DMS53 (cell line): ENCODE data around the gene CTXN1.

Experiments used
- DNase-seq: peaks from one replicate; lab custom pipeline; 2025; lab: John Stamatoyannopoulos, UW

Gene CTXN1

GRCh38 chr19:7944177-7944761 lies 18.3 kb upstream of the CTXN1 start:
- DNase-seq = peak; percentile 92

GRCh38 chr19:7943444-7944176 lies 17.7 kb upstream of the CTXN1 start, which contains the start of gene TIMM44:
Gene TIMM44 (minus strand): TSS chr19:7943666. CDS start chr19:7943651, 15 bp downstream.
- peak; percentile 99 for DNase-seq

- DNase-seq = peak; percentile 57
Measured at GRCh38 chr19:7942981-7943443, 17.1 kb upstream of the CTXN1 start.

- DNase-seq = no peak
Measured at GRCh38 chr19:7941895-7942596, 16.1 kb upstream of the CTXN1 start.

- no peak for DNase-seq
Measured at GRCh38 chr19:7940841-7941240, 14.9 kb upstream of the CTXN1 start.

GRCh38 chr19:7934766-7935165 lies 8.8 kb upstream of the CTXN1 start:
- DNase-seq = no peak

- DNase-seq = no peak
Measured at GRCh38 chr19:7933828-7934725, 8.1 kb upstream of the CTXN1 start.

GRCh38 chr19:7933411-7933810 lies 7.5 kb upstream of the CTXN1 start:
- no peak for DNase-seq

GRCh38 chr19:7932930-7933300 lies 7.0 kb upstream of the CTXN1 start:
- no peak for DNase-seq

GRCh38 chr19:7932276-7932929 lies 6.5 kb upstream of the CTXN1 start:
- no peak for DNase-seq

GRCh38 chr19:7931221-7932061 lies 5.5 kb upstream of the CTXN1 start:
- DNase-seq = no peak

GRCh38 chr19:7930765-7931164 lies 4.8 kb upstream of the CTXN1 start:
- no peak for DNase-seq

GRCh38 chr19:7930030-7930429 lies 4.1 kb upstream of the CTXN1 start:
- DNase-seq = peak; percentile 50

- peak; percentile 74 for DNase-seq
Measured at GRCh38 chr19:7928741-7929701, 3.1 kb upstream of the CTXN1 start.

GRCh38 chr19:7928334-7928706 lies 2.4 kb upstream of the CTXN1 start:
- DNase-seq = no peak

GRCh38 chr19:7927605-7928333 lies 1.8 kb upstream of the CTXN1 start:
- no peak for DNase-seq

GRCh38 chr19:7926727-7927604 lies 1.0 kb upstream of the CTXN1 start:
- DNase-seq = peak; percentile 59
